Right atrium auricular region (tissue), 2 donors: ENCODE measurements around the gene GLRA3. TPM values are rescaled to one million over a fixed set of nuclear protein-coding genes. Genes with fewer than 3 reads are reported as not detected.

Experiments
- DNase-seq: peaks from one replicate; pipeline ENCODE4 v3.0.0-alpha.2; 2019; ENCODE audit warnings: low spot score
- H3K27ac ChIP-seq, 2 donors: fragments of 200-600 bp; sonication (generic); 1 replicate in 1 of 2; 2 replicates in 1 of 2; pipeline ENCODE4 v1.5.1; 2016 to 2019
- H3K27me3 ChIP-seq, 2 donors: fragments of 200-600 bp; sonication (generic); one replicate each; pipeline versions ENCODE4 v1.5.1 to v1.6.0; 2017 to 2019
- H3K36me3 ChIP-seq: fragments of 200-600 bp; sonication (generic); one replicate; pipeline ENCODE4 v1.5.1; 2016
- H3K4me1 ChIP-seq, 2 donors: fragments of 200-600 bp; sonication (generic); one replicate each; pipeline versions ENCODE4 v1.5.1 to v1.6.0; 2017 to 2019
- H3K4me3 ChIP-seq, 2 donors: fragments of 200-600 bp; sonication (generic); 1 replicate in 1 of 2; 2 replicates in 1 of 2; pipeline ENCODE4 v1.5.1; 2017 to 2019; ENCODE audit warnings: mild to moderate bottlenecking in 1 of 2, moderate library complexity in 1 of 2
- H3K9me3 ChIP-seq, 2 donors: fragments of 200-600 bp; sonication (generic); one replicate each; pipeline ENCODE4 v1.5.1; 2019
- total RNA-seq, 2 donors: library from RNA; depleted of rRNA; stranded (reverse); fragments of >200 nt; gene quantifications; one replicate each; pipeline ENCODE4 v1.1.0, GENCODE V29; 2016
- TF ChIP-seq, protein P1 (sequence below), 2 donors: fragments of 200-600 bp; sonication (generic); IDR thresholded peaks; one replicate each; pipeline ENCODE4 v1.5.1; 2019; ENCODE audit warnings: antibody characterized with exemption in 2 of 2

GLRA3 gene
- total RNA-seq, 2 donors from 2014 or later, result not detected

- H3K4me3 ChIP-seq, result no peak overlapping the region
- no peak for DNase-seq
- TF ChIP-seq, protein P1, sequence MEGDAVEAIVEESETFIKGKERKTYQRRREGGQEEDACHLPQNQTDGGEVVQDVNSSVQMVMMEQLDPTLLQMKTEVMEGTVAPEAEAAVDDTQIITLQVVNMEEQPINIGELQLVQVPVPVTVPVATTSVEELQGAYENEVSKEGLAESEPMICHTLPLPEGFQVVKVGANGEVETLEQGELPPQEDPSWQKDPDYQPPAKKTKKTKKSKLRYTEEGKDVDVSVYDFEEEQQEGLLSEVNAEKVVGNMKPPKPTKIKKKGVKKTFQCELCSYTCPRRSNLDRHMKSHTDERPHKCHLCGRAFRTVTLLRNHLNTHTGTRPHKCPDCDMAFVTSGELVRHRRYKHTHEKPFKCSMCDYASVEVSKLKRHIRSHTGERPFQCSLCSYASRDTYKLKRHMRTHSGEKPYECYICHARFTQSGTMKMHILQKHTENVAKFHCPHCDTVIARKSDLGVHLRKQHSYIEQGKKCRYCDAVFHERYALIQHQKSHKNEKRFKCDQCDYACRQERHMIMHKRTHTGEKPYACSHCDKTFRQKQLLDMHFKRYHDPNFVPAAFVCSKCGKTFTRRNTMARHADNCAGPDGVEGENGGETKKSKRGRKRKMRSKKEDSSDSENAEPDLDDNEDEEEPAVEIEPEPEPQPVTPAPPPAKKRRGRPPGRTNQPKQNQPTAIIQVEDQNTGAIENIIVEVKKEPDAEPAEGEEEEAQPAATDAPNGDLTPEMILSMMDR (IDR thresholded peaks at IDR 0.05), result no peak
- no peak overlapping the region for H3K27ac ChIP-seq
- no peaks in the 10 kb centered on the region for H3K9me3 ChIP-seq
- H3K36me3 ChIP-seq, result no peaks in the 10 kb centered on the region
- H3K4me1 ChIP-seq, result no peaks in the 10 kb centered on the region
- H3K27me3 ChIP-seq, result no peaks in the 10 kb centered on the region
Measured at GRCh38 chr4:174669270-174669669, 159.8 kb downstream of the GLRA3 start.

DNA sequence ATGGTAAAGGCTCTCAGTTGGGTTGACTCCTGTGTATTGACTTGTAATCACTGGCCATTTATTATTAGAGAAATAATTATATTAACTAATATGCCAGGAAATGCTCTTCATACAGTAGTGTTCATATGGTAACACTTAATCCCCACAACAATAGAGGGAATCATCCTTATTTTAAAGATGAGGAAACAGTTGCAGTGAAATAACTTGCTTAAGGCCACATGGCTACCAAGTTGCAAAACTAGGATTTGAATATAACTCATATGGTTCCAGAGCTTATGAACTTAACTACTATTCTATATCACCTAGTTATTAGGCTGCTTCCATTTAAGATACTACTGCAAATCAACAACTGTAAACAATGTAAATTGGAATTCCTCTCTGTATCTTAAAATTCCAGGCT lies 163.2 kb downstream of the GLRA3 start:
- Histone ChIP-seq H3K27me3 (no peaks in the 10 kb centered on the region), H3K4me1 (no peaks in the 10 kb centered on the region), H3K36me3 (no peaks in the 10 kb centered on the region), H3K4me3 (no peak overlapping the region), H3K9me3 (no peaks in the 10 kb centered on the region), H3K27ac (no peak overlapping the region)
- DNase-seq, result no peak
- TF ChIP-seq, protein P1 (IDR thresholded peaks at IDR 0.05), result no peak

GRCh38 chr4:174663216-174663615 lies 165.8 kb downstream of the GLRA3 start:
- Histone ChIP-seq H3K4me1 (no peaks in the 10 kb centered on the region), H3K4me3 (no peak overlapping the region), H3K36me3 (no peaks in the 10 kb centered on the region), H3K27me3 (no peaks in the 10 kb centered on the region), H3K9me3 (no peaks in the 10 kb centered on the region), H3K27ac (no peak overlapping the region)
- DNase-seq, result no peak
- TF ChIP-seq, protein P1 (IDR thresholded peaks at IDR 0.05), result no peak

- DNase-seq, result no peak
- no peaks in the 10 kb centered on the region for H3K4me1 ChIP-seq
- no peaks in the 10 kb centered on the region for H3K9me3 ChIP-seq
- H3K36me3 ChIP-seq, result no peaks in the 10 kb centered on the region
- H3K27me3 ChIP-seq, result no peaks in the 10 kb centered on the region
- H3K27ac ChIP-seq, result no peak overlapping the region
- TF ChIP-seq, protein P1 (IDR thresholded peaks at IDR 0.05), result no peak
- no peak overlapping the region for H3K4me3 ChIP-seq
Measured at GRCh38 chr4:174658246-174658645, 170.8 kb downstream of the GLRA3 start.

DNA sequence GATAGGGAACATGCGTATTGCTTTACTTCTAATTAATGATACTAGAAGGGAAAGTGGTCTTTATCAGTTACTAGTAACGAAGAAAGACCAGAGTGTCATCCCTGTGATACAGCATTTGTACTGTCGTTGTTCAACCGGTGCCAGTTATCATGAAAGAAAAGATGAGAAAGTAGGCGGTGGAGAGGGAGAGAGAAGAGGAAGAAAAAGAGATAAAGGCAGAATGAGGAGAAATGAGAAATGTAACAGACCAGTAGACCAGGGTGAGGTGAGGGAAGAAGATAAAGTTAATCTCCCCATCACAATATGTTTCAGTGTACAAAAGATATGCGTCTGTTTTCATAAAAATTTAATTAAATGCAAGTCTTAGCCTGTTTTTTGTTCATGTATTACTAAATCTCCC lies 171.6 kb downstream of the GLRA3 start:
- Histone ChIP-seq H3K4me1 (no peaks in the 10 kb centered on the region), H3K36me3 (no peaks in the 10 kb centered on the region), H3K27ac (no peak overlapping the region), H3K9me3 (no peaks in the 10 kb centered on the region), H3K4me3 (no peak overlapping the region), H3K27me3 (no peaks in the 10 kb centered on the region)
- DNase-seq, result no peak
- TF ChIP-seq, protein P1 (IDR thresholded peaks at IDR 0.05), result no peak

DNA sequence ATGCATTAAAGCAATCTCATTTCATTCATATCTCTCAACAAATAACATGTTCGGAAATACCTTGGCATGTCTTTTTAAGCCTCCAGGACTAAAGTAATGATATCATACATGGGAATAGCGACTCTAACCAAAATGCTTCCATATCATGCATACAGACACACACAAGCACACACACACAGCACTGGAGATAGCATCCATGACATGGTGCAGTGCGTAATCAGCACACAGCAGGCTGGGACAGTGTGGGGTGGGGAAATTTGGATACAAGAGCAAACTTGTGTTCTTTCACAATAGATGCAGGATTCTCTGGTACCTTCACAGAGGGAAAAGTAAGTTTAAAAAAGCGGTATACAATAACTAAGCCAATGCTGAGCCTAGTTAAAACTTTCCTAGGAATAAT lies 174.4 kb downstream of the GLRA3 start:
- Histone ChIP-seq H3K4me3 (no peak overlapping the region), H3K27me3 (no peaks in the 10 kb centered on the region), H3K4me1 (no peaks in the 10 kb centered on the region), H3K27ac (no peak overlapping the region), H3K36me3 (no peaks in the 10 kb centered on the region), H3K9me3 (no peaks in the 10 kb centered on the region)
- TF ChIP-seq, protein P1 (IDR thresholded peaks at IDR 0.05), result no peak
- no peak for DNase-seq
